GM19099 (cell line): ENCODE results near the gene DUSP10.

Experiments used
- POLR2A ChIP-seq: IDR thresholded peaks from 3 replicates; pipeline ENCODE4 v1.6.1; 2011; ENCODE audit warnings: low read depth; ENCODE audit not compliant: insufficient read length; ENCODE audit errors: extremely low read depth

Gene DUSP10

DNA sequence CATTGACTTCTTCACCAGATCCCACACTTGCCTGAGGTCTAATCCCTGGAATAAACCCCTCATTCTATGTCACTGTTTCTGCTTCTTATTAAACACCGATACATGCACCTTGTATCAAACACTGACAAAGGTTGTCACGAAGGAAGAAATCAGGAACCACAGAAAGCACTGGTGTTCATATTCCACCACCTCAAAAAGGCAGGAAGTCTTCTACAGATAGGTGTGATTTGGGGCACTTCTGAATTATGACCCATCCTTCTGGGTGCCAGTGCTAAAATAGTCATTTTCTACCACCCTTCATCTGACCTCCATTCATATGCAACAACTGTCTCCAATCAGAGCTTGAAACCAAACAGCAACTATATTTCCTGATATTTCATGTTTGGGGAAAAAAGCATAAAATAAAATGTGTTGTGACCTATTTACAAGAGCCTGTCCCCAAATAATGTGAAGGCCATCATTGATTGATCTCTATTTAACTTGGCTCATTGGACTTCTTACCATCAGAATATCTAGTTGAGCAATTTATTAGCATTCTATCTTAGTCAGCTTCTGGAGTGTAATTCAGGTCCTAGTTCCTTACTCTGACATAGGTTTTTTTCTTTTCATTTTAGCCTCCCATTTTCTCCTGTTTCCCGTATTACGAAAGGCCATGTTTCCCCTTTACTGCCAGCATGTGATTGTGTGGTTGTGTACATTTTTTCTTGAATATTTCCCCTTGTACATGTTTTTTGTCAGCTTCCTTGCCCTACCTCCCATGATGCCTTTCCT lies 43.1 kb downstream of the DUSP10 start:
- TF ChIP-seq POLR2A: peak; percentile 22

DNA sequence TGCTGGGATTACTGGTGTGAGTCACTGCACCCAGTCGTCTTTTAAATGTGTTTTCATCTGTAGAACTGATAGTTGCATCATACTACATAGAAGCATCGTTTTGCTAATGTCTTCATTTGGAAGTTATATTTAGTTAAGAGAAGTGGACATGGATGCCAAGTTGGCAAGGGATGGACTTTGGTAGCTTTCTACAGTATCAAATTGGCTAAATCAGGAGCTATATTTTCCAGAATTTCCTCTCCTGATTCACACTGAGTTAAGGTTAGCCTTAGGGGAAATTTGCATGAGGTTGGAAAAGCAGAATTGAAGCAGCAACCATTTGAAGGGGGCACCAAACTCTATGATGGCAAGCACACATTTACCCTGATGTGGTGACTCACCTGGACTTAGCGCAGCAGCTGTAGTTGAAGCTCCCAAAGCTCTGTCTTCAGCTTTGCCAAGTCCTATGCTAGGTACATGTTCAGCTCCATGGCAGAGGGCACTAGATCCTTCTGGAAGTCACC lies 43.9 kb downstream of the DUSP10 start:
- TF ChIP-seq POLR2A: no peak

DNA sequence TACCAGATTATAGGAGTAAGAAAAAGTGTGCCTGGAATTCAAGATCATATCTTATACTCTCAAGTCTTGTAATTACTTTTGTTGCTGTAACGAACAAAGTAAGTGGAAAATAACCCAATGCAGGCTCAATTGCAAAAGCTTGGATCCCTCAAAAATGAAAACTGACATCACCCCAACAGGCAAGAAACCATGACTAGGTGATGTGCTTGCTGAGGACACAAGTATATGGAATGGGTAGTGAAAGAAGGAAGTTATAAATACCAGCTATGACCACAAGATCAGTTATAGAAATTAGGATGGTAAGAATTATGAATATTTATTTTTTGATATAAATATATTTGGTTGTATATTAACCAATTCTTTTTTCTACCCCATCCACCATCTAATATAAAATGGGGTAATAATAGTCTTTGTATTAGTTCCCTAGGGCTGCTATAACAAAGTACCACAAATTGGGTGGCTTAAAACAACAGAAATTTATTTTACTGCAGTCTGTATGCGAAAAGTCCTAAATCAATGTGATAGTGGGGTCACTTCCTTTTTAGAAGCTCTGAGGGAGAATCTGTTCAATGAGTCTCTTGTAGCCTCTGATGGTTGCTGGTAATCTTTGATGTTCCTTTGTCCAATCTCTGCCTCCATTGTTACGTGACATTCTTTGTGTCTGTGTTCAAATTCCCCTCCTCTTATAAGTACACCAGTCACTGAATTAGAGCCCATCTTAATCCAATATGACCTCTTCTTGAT lies 45.0 kb downstream of the DUSP10 start:
- TF ChIP-seq POLR2A: no peak

DNA sequence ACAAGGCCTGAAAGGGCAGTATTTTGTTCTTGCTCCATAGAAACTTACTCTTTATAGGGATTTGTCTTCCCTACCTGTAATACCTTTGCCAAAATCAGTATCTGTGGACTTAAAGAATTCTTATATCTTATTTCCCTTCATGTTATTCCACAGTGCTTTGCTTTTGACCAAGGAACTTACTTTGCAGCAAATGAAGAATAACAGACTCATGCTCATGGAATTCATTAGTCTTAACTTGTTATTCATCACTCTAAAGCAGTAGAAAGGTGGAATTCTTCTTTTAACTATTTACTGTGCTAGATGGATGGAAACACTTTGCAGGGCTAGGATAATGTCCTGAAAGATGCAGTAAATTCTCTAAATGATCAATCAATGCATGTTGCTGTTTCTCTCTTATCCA lies 45.9 kb downstream of the DUSP10 start:
- no peak for TF ChIP-seq POLR2A

DNA sequence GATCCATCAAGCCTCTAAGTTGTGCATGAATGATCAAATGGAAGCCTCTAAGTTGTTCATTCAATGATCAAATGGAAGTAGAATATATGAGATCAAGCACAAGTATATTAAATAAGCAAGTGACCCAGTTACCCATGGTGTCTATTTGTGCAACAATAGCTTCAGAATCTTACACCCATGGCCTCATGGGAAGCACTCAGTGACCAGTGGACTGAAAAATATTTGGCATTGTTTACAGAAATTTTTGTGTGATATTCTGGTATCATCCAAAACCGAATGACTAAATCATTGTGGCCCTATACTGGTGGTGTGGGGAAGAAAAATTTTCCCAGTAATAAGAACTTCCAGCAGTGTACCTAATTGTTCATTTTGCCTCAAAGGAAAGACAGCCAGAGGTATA lies 46.6 kb downstream of the DUSP10 start:
- TF ChIP-seq POLR2A: no peak

DNA sequence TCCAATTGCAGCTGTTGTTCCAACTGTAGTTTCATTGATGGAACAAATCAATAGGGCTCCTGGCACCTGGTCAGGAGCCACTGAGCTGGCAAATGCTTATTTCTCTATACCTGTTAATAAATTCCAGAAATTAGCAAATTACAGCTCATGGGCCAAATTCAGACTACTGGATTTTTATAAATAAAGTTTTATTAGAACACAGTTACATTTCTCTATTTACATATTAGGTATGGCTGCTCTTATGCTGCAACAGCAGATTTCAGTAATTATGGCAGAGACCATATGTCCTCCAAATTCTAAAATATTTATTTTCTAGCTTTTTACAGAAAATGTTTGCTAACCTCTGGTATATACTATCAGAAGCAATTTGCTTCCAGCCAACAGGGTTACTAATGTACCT lies 47.8 kb downstream of the DUSP10 start:
- no peak for TF ChIP-seq POLR2A

DNA sequence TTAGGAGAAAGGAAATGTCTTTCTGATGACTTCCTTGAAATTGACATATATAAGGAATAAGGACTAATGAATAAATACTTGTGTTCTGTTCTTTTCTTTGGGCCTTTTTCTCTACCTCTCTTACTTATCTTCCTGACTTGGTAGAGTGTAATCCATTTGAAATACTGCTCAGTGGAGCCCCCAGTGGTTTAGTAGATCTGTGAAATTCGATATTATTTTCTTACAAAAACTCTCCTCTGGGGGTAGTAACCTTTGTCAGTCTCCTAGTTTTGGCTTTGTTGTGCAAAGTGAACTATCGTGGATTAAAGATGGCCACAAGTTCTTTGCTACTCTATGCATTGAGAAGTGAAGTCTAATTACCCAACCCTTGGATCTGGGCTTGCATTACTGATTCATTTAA lies 48.8 kb downstream of the DUSP10 start:
- TF ChIP-seq POLR2A: no peak

DNA sequence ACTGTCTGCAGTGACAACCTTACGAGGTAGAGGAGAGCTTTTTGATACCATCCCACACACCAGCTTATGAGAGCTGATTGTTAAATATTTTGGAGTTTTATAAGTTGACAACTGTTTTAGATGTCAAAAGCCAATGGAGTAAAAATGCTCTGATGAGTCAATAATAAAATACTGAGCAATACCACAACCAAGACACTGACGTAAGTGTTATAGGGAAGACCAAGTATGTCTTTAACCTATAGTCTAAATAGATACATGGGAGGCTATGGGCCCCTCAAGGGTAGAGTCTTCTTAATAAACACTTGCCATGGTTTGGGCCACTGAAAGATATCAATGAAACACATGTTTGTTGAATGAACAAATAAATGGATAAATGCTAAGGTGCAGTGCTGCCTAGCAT lies 49.2 kb downstream of the DUSP10 start:
- no peak for TF ChIP-seq POLR2A

DNA sequence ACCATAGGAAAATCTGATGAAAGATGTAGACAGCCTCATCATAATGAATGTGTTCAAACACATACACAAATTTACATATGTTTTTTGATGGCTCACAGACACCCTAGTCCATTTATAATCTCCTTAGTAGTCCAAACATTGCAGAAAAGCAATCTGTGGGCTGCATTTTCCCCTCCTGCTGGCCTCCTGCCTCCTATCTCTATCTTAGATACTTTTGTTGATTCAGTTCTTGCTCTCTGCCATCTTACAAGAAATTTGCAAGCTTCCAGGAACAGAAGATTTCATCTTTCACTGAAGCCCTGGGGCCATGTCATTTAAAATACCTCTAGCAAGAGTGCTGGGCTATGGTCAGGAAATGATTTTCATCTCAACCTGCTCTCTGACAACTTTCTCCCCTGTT lies 50.6 kb downstream of the DUSP10 start:
- no peak for TF ChIP-seq POLR2A

DNA sequence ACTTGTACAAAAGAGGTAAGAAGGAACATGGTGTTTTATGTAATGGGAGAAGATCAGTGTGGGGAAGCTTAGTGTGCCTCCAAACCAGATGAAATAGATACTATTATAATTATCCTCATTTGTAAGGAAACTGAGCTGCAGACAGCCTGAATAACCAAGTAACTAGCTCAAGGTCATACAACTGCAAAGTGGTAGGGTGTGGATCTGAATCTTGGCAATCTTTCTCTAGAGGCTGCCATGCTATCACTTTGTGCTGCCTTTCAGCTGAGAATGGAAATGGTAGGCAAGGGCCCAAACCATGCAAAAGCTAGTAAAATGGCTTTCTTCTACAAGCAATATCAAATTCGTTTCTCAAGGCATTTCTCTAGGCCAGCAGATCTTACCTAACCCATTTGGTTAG lies 51.0 kb downstream of the DUSP10 start:
- no peak for TF ChIP-seq POLR2A

DNA sequence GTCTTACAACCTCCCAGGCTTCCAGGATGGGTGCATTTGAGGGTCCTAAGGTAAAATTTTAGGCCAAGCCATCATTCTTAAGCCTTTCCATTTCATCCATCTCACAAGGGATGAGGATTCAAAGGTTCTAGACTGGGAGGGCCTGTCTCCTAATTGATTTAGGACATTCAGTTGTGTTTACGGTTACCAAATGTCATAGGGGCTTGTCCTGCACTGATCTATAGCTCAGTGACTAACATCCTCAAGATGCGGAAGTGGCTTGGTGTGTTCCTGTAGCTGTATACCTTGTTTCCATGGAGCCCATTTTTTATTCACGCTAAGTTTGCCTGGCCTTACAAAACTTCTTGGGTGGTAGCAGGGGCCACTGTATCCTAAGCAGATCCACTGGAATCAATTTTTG lies 52.8 kb downstream of the DUSP10 start:
- no peak for TF ChIP-seq POLR2A

DNA sequence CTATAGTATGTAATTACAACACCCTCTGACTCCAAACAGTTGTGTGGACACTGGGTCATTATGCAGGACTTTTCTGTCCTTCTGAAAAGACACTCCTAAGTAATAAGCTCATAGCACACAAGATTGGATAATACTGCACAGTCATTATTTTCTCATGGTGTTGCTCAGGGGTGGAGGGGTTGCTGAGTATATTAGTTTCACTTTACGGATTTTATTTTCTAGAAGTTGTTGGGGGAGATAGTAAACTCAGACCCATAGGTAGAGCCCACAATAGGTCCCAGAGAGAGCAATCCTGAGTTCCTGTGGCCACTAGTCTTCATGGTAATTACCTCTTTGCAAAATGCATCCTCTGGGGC lies 53.4 kb downstream of the DUSP10 start:
- no peak for TF ChIP-seq POLR2A

DNA sequence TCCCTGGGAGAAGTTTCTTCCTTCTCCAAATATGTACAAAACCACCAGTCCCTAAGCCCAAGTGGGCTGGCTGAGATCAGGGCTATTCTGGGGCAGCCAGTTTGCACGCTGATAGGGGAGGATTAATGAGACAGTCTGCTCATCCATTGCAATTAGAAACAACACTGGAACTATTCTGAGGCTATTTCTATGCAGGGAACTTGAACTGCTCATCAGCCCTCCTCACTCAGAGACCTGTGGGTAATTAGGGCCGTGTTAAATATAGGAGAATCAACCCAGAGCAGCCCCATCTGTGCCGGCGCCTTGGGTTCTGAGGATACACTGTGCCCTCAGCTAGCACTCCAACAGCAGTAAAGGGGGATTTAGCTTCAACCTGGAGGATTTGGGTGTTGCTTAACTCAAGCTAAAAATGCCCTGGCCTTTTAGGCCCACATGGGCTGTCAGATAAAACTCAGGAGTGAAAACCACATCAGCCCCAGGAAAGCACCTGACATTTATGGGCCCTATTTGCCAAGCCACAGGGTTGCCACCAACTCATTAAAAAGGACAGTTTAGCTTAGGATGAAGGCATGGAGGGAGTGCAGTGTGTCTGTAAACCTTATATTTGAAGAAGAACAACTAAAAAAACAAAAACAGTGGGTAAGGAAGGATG lies 53.9 kb downstream of the DUSP10 start:
- no peak for TF ChIP-seq POLR2A

DNA sequence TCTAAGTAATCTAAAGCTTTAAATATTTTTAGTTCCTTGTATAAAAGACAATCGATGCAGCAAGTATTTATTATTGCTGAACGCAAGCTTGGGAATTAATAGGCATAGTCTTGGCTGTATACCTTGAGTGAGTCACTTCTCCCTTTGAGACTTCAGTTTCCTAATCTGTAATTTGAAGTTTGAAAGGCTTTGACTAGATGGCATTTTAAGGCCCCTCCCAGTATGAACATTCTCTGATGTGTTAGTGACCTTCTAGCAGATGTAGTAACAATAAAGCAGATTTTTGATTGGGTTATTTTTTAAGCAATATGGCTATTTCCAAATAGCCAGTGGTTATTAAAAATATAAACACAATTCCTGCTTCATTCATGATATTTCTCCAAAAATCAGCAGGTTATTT lies 58.2 kb downstream of the DUSP10 start:
- no peak for TF ChIP-seq POLR2A

DNA sequence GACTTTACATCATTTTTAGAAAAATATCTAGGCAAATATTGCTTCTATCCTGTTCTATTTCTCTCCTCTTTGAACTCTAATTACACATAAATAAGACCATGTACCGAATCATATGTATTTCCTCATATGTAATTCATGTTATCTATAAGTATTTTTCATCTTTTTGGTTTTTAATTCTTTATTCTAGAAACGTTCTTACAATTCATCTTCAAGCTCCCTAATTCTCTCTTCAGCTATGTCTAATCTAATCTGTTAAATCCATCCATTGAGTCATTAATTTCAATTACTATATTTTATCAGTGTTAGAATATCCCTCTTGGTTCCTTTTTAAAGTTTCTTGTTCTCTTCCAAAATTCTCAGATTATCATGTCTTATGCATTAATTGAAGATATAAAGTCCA lies 61.8 kb downstream of the DUSP10 start:
- TF ChIP-seq POLR2A: no peak

DNA sequence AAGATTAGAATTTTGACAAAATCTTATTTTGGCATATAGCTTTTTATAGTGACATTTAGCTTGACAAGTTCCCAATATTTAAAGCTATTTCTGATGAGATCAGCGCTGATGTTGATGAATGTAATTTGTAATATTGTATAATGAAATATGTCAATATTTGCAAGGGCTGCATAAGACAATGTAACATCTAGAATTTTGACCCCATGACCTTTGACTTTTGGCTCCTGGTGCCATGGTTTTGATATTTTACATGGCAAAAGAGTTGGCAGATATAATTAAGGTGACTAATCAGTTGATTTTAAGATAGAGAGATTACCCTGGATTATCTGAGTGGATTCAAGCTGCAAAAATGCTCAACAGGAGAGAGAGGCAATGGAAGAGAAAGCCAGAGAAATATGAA lies 63.9 kb downstream of the DUSP10 start:
- TF ChIP-seq POLR2A: no peak

DNA sequence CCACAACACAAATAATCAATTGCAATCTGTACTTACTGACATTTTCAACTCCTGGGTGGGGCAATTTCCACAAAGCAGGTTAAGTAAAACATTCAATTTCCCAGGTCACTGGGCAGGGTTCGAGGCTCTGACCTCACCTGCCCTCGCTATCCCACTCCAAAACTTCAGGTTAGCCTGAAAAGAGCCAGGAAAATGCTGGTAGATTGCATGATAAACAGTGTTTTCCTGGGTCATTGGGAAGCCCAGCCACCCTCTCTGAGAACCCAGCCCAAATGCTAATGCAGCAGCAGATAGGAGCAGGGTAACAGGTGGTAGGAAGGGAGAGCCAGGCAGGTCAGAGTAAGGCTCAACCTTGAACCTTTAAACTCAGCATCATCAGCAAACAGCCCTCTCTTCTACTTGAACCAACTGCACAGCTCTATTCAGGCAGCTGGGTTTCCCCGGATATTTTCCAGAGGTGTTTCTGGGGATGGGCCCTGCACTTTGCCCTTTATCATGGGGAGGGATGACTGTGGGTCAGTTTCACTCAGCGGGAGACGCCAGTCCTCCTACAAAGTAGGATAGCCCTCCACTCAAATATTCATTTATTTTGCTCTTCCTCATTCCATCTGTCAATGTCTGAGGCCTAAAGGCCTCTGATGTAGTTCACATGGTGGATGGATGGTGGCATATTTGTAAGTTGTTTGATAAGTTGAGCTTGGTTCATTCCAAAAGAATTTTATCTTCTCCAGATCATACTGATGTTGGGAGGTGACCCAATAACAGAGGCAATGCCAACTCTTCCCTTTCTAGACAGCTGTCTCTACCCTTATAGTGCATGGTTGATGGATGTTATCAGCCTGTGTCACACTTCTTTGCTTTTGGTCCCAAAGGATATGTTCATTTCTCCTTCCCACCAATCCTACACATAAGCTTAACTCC lies 65.7 kb downstream of the DUSP10 start:
- TF ChIP-seq POLR2A: no peak
